IMR-90 (cell line): ENCODE measurements around the gene MAPKAPK2. TPM values are rescaled to one million over a fixed set of nuclear protein-coding genes. Genes with fewer than 3 reads are reported as not detected.
A peak's percentile ranks its signal among the peaks of the same experiment; 100 is the strongest.

ENCODE experiments used
- ATAC-seq: fragments of 200-7000 bp; cut with Tn5 transposase; 2 replicates; pipeline ENCODE4 v1.9.1; 2020; ENCODE audit warnings: low read depth, mild to moderate bottlenecking, moderate library complexity
- BruUV-seq: library from RNA; stranded (reverse); fragments of 400-500 nt; replicated peaks from 2 replicates; lab custom pipeline; 2021; lab: Mats Ljungman, UMichigan
- CTCF ChIA-PET: fragments of 300-600 bp; formaldehyde crosslinking; extraction: SDS; loops from one replicate; lab custom pipeline; 2021; ENCODE audit warnings: antibody characterized with exemption; lab: Yijun Ruan, JAX
- POLR2A ChIA-PET: fragments of 300-600 bp; sonication (Branson Sonifier 250); formaldehyde crosslinking; loops from one replicate; lab custom pipeline; 2022; ENCODE audit warnings: antibody characterized with exemption; ENCODE audit not compliant: unreplicated experiment; lab: Charles Lee
- DNase-seq: peaks from one replicate; pipeline ENCODE4 v3.0.0; 2013
- H2AFZ ChIP-seq: replicated peaks from 2 replicates; pipeline ENCODE3; 2013; ENCODE audit warnings: low read length, mild to moderate bottlenecking; ENCODE audit not compliant: poor library complexity
- H2AK5ac ChIP-seq: 2 replicates; pipeline ENCODE4 v1.6.1; 2013; ENCODE audit warnings: low read depth, low read length, inconsistent platforms
- H2AK9ac ChIP-seq: replicated peaks from 2 replicates; pipeline ENCODE3; 2013; ENCODE audit warnings: mild to moderate bottlenecking, low read depth, low read length, moderate library complexity; ENCODE audit not compliant: poor library complexity
- H2BK120ac ChIP-seq: 2 replicates; pipeline ENCODE4 v1.6.1; 2013; ENCODE audit warnings: low read depth, low read length, inconsistent platforms
- H2BK15ac ChIP-seq: 3 replicates; pipeline ENCODE4 v1.6.1; 2013; ENCODE audit warnings: low read depth, low read length, inconsistent platforms
- H2BK20ac ChIP-seq: 2 replicates; pipeline ENCODE4 v1.6.1; 2013; ENCODE audit warnings: low read depth, mild to moderate bottlenecking, inconsistent platforms, low read length, moderate library complexity
- H2BK5ac ChIP-seq: 2 replicates; pipeline ENCODE4 v1.6.1; 2013; ENCODE audit warnings: mild to moderate bottlenecking, low read depth, low read length, inconsistent platforms; ENCODE audit not compliant: poor library complexity, severe bottlenecking
- H3K14ac ChIP-seq: replicated peaks from 2 replicates; pipeline ENCODE4 v1.6.1; 2013; ENCODE audit warnings: low read depth, low read length, inconsistent platforms
- H3K18ac ChIP-seq: 2 replicates; pipeline ENCODE4 v1.6.1; 2013; ENCODE audit warnings: low read depth, low read length, control low read depth
- H3K23ac ChIP-seq: 2 replicates; pipeline ENCODE4 v1.6.1; 2013; ENCODE audit warnings: low read depth, low read length, inconsistent platforms
- H3K27ac ChIP-seq: 2 replicates; pipeline ENCODE4 v1.5.1; 2013; ENCODE audit warnings: mild to moderate bottlenecking, control low read depth, low read length; ENCODE audit not compliant: insufficient read depth
- H3K27me3 ChIP-seq: 2 replicates; pipeline ENCODE4 v1.6.1; 2013; ENCODE audit warnings: low read length; ENCODE audit not compliant: control insufficient read depth, insufficient read depth
- H3K36me3 ChIP-seq: 2 replicates; pipeline ENCODE4 v1.6.1; 2013; ENCODE audit warnings: low read length, mixed read lengths; ENCODE audit not compliant: control insufficient read depth, insufficient read depth
- H3K4ac ChIP-seq: 2 replicates; pipeline ENCODE4 v1.6.1; 2013; ENCODE audit warnings: low read depth, low read length, inconsistent platforms
- H3K4me1 ChIP-seq: 2 replicates; pipeline ENCODE4 v1.6.1; 2013; ENCODE audit warnings: low read length, mixed read lengths; ENCODE audit not compliant: control insufficient read depth, insufficient read depth
- H3K4me2 ChIP-seq: 2 replicates; pipeline ENCODE4 v1.6.1; 2013; ENCODE audit warnings: low read depth, mild to moderate bottlenecking, control low read depth, low read length, moderate library complexity
- H3K4me3 ChIP-seq: 2 replicates; pipeline ENCODE4 v1.5.1; 2013; ENCODE audit warnings: low read depth, mild to moderate bottlenecking, control low read depth, low read length, moderate library complexity; ENCODE audit not compliant: insufficient read depth
- H3K56ac ChIP-seq: 2 replicates; pipeline ENCODE4 v1.6.1; 2013; ENCODE audit warnings: low read length, inconsistent platforms; ENCODE audit not compliant: insufficient read depth; ENCODE audit errors: extremely low read depth
- H3K79me1 ChIP-seq, 2 experiments: 2 replicates each; pipeline ENCODE4 v1.6.1; 2013; ENCODE audit warnings: low read length in 2 of 2, inconsistent platforms in 1 of 2, low read depth in 1 of 2
- H3K9ac ChIP-seq: 2 replicates; pipeline ENCODE4 v1.6.1; 2013; ENCODE audit warnings: low read depth, low read length, control low read depth
- H3K9me1 ChIP-seq: 2 replicates; pipeline ENCODE4 v1.6.1; 2013; ENCODE audit warnings: low read length, inconsistent platforms; ENCODE audit not compliant: insufficient read depth
- H3K9me3 ChIP-seq: 2 replicates; pipeline ENCODE4 v1.6.1; 2013; ENCODE audit warnings: low read length; ENCODE audit not compliant: control insufficient read depth, insufficient read depth
- H4K20me1 ChIP-seq: 2 replicates; pipeline ENCODE4 v1.6.1; 2013; ENCODE audit warnings: low read length, inconsistent platforms; ENCODE audit not compliant: insufficient read depth
- H4K5ac ChIP-seq: 2 replicates; pipeline ENCODE4 v1.6.1; 2013; ENCODE audit warnings: mild to moderate bottlenecking, low read depth, low read length, control low read depth
- H4K8ac ChIP-seq, 2 experiments: 2 replicates each; pipeline ENCODE4 v1.6.1; 2013; ENCODE audit warnings: low read depth in 2 of 2, low read length in 2 of 2, control low read depth in 1 of 2, inconsistent platforms in 1 of 2
- H4K91ac ChIP-seq: 2 replicates; pipeline ENCODE4 v1.6.1; 2013; ENCODE audit warnings: low read depth, low read length, inconsistent platforms; ENCODE audit not compliant: insufficient read depth
- BHLHE40 ChIP-seq: fragments of 150-350 bp; IDR thresholded peaks from 2 replicates; pipeline ENCODE4 v1.6.1; 2016; ENCODE audit warnings: mild to moderate bottlenecking, low read depth, low read length
- CEBPB ChIP-seq: IDR thresholded peaks from 2 replicates; pipeline ENCODE4 v1.6.1; 2012; ENCODE audit warnings: low read depth, low read length, improper control_type of control experiment
- CTCF ChIP-seq: conservative IDR thresholded peaks from 2 replicates; pipeline ENCODE4 v1.5.1; 2012; ENCODE audit warnings: mild to moderate bottlenecking, low read depth, low read length, improper control_type of control experiment
- FOS ChIP-seq: fragments of 150-350 bp; IDR thresholded peaks from 2 replicates; pipeline ENCODE4 v1.6.1; 2016; ENCODE audit warnings: low read depth, low read length
- MAZ ChIP-seq: IDR thresholded peaks from 2 replicates; pipeline ENCODE4 v1.6.1; 2012; ENCODE audit warnings: low read depth, mild to moderate bottlenecking, low read length, improper control_type of control experiment, moderate library complexity, borderline replicate concordance
- MXI1 ChIP-seq: IDR thresholded peaks from 2 replicates; pipeline ENCODE4 v1.6.1; 2012; ENCODE audit warnings: low read depth, mild to moderate bottlenecking, low read length, moderate library complexity, borderline replicate concordance
- NFE2L2 ChIP-seq: fragments of 150-350 bp; IDR thresholded peaks from 2 replicates; pipeline ENCODE4 v1.6.1; 2016; ENCODE audit warnings: low read depth, mild to moderate bottlenecking, low read length
- RCOR1 ChIP-seq: IDR thresholded peaks from 2 replicates; pipeline ENCODE4 v1.6.1; 2012; ENCODE audit warnings: mild to moderate bottlenecking, low read length, improper control_type of control experiment; ENCODE audit not compliant: insufficient replicate concordance
- SMC3 ChIP-seq: fragments of 150-350 bp; IDR thresholded peaks from 2 replicates; pipeline ENCODE4 v1.6.1; 2016; ENCODE audit warnings: low read depth, mild to moderate bottlenecking, antibody characterized with exemption, low read length, moderate library complexity
- USF2 ChIP-seq: fragments of 150-350 bp; IDR thresholded peaks from 2 replicates; pipeline ENCODE4 v1.6.1; 2017; ENCODE audit warnings: mild to moderate bottlenecking, antibody characterized with exemption, low read length, low read depth
- WGBS, 2 experiments: methylation state at CpG; one replicate each; pipeline versions ENCODE4 v1.1.5 to v1.1.7; 2013; ENCODE audit warnings: missing lambda C conversion rate in 2 of 2; ENCODE audit not compliant: insufficient read length in 1 of 2; ENCODE audit errors: extremely low coverage in 2 of 2; 5-methylcytosine and 5-hydroxymethylcytosine counted together
- dilution Hi-C: fragments of 300-500 bp; cut with HindIII; formaldehyde crosslinking; loops from one replicate; pipeline ENCODE4 v1.14.3; 2018; ENCODE audit warnings: low sequenced_read_pairs; ENCODE audit not compliant: unreplicated experiment
- in situ Hi-C: fragments of 300-500 bp; cut with MboI; formaldehyde crosslinking; loops from 3 replicates; pipeline ENCODE4 v1.14.3; 2019; ENCODE audit warnings: low sequenced_read_pairs, inconsistent platforms, mixed read lengths
- intact Hi-C: fragments of 100-400 bp; cut with micrococcal nuclease; formaldehyde crosslinking; loops from 2 replicates; pipeline ENCODE4 v1.10.0; 2022
- polyA plus RNA-seq, 3 experiments: library from polyadenylated mRNA; depleted of rRNA; stranded (reverse); fragments of >200 nt; gene quantifications; 2 replicates each; pipeline ENCODE4 v1.2.3, GENCODE V29; 2012; ENCODE audit warnings: low replicate concordance in 1 of 3
- total RNA-seq: library from RNA; depleted of rRNA; stranded (reverse); fragments of >200 nt; gene quantifications from 2 replicates; pipeline ENCODE4 v1.2.3, GENCODE V29; 2012

MAPKAPK2 gene
- total and polyA plus RNA-seq, 2 of the 4 experiments (the other 2 are of a cell fraction), result 56.5 to 66.4 TPM

- Histone ChIP-seq H2BK20ac (no peak overlapping the region), H3K56ac (no peak overlapping the region), H3K18ac (no peak overlapping the region), H2BK15ac (no peak overlapping the region), H3K36me3 (no peaks in the 10 kb centered on the region), H4K91ac (no peak overlapping the region), H3K9ac (no peak overlapping the region), H4K8ac (no peak overlapping the region), H3K27me3 (peaks cover 12% of the 10 kb centered on the region), H2AK5ac (no peak overlapping the region), H3K79me1 (no peaks in the 10 kb centered on the region), H3K14ac (no peak overlapping the region; the same call in 1 of the 2 replicates), H3K4me2 (no peak overlapping the region), H3K4me1 (peaks cover 2% of the 10 kb centered on the region; the same call in 1 of the 2 replicates), H3K4me3 (no peak overlapping the region), H2AFZ (no peak overlapping the region), H3K23ac (no peak overlapping the region), H4K20me1 (peaks cover 3% of the 10 kb centered on the region; the same call in 1 of the 2 replicates), H3K4ac (no peak overlapping the region), H2BK120ac (no peak overlapping the region), H2AK9ac (peak overlapping the region; percentile 24), H4K5ac (no peak overlapping the region), H3K9me3 (peaks cover 2% of the 10 kb centered on the region; the same call in 1 of the 2 replicates), H2BK5ac (no peak overlapping the region), H3K9me1 (no peaks in the 10 kb centered on the region; the same call in 1 of the 2 replicates), H3K27ac (no peak overlapping the region)
- ATAC-seq (no peak), DNase-seq (no peak)
- in situ Hi-C loops (no loop called here), dilution Hi-C loops (no loop called here), intact Hi-C loops (no loop called here)
- WGBS, 2 experiments, result 100% methylated on average over 1 of the region's 6 CpGs; no CpG with 5 or more reads in 1 of the 2 experiments
- TF ChIP-seq MXI1 (no peak), RCOR1 (no peak), NFE2L2 (no peak), BHLHE40 (no peak), SMC3 (no peak), CTCF (no peak), CEBPB (no peak), MAZ (no peak), USF2 (no peak), FOS (no peak)
- ChIA-PET CTCF (interaction anchor here (0.8 to 1.8 kb wide), 3 partner anchors 12 to 171 kb away, joined by 3 to 4 read pairs (median 3); partner anchors contain the start of gene DYRK3), POLR2A (interaction anchor here (0.6 kb wide), 1 partner anchor 18 kb away, joined by 3 read pairs; no protein-coding TSS in a partner anchor)
- BruUV-seq, result no TSS peak
Observed at GRCh38 chr1:206657751-206658150, 27.0 kb upstream of the MAPKAPK2 start.
